Measurements from ENCODE around the gene DLG1.

Gene DLG1

GRCh38 chr3:197008436-197009209 is 289.8 kb downstream of the DLG1 start:
- H3K4me3 ChIP-seq (replicated peaks; ENCODE audit: low read depth, low read length), result no peak overlapping the region
- H3K27me3 ChIP-seq (replicated peaks; ENCODE audit: control insufficient read depth, insufficient read depth, low read length), result no peaks in the 10 kb centered on the region
- no peaks in the 10 kb centered on the region for H3K36me3 ChIP-seq (ENCODE audit: control insufficient read depth, insufficient read depth, low read length)
- TF ChIP-seq CTCF (IDR thresholded peaks at IDR 0.05; ENCODE audit: insufficient read depth, low read length, poor library complexity, severe bottlenecking), result no peak
- DNase-seq (ENCODE audit: extremely low read depth, insufficient read length), result no peak

GRCh38 chr3:197007953-197008352 is 290.5 kb downstream of the DLG1 start:
- DNase-seq (ENCODE audit: extremely low read depth, insufficient read length), result no peak
- H3K27me3 ChIP-seq (replicated peaks; ENCODE audit: control insufficient read depth, insufficient read depth, low read length), result no peaks in the 10 kb centered on the region
- TF ChIP-seq CTCF (IDR thresholded peaks at IDR 0.05; ENCODE audit: insufficient read depth, low read length, poor library complexity, severe bottlenecking), result no peak
- no peak overlapping the region for H3K4me3 ChIP-seq (replicated peaks; ENCODE audit: low read depth, low read length)
- no peaks in the 10 kb centered on the region for H3K36me3 ChIP-seq (ENCODE audit: control insufficient read depth, insufficient read depth, low read length)

- no peaks in the 10 kb centered on the region for H3K27me3 ChIP-seq (replicated peaks; ENCODE audit: control insufficient read depth, insufficient read depth, low read length)
- H3K4me3 ChIP-seq (replicated peaks; ENCODE audit: low read depth, low read length), result no peak overlapping the region
- no peak for DNase-seq (ENCODE audit: extremely low read depth, insufficient read length)
- no peaks in the 10 kb centered on the region for H3K36me3 ChIP-seq (ENCODE audit: control insufficient read depth, insufficient read depth, low read length)
- no peak for TF ChIP-seq CTCF (IDR thresholded peaks at IDR 0.05; ENCODE audit: insufficient read depth, low read length, poor library complexity, severe bottlenecking)
These were observed 291.0 kb downstream of the DLG1 start for GRCh38 chr3:197007296-197007940.

- Histone ChIP-seq H3K36me3 (ENCODE audit: control insufficient read depth, insufficient read depth, low read length) (no peaks in the 10 kb centered on the region), H3K4me3 (replicated peaks; ENCODE audit: low read depth, low read length) (no peak overlapping the region), H3K27me3 (replicated peaks; ENCODE audit: control insufficient read depth, insufficient read depth, low read length) (no peaks in the 10 kb centered on the region)
- no peak for DNase-seq (ENCODE audit: extremely low read depth, insufficient read length)
- no peak for TF ChIP-seq CTCF (IDR thresholded peaks at IDR 0.05; ENCODE audit: insufficient read depth, low read length, poor library complexity, severe bottlenecking)
These were observed 291.6 kb downstream of the DLG1 start for GRCh38 chr3:197006860-197007259.

- no peak for DNase-seq (ENCODE audit: extremely low read depth, insufficient read length)
- Histone ChIP-seq H3K27me3 (replicated peaks; ENCODE audit: control insufficient read depth, insufficient read depth, low read length) (no peaks in the 10 kb centered on the region), H3K4me3 (replicated peaks; ENCODE audit: low read depth, low read length) (no peak overlapping the region), H3K36me3 (ENCODE audit: control insufficient read depth, insufficient read depth, low read length) (no peaks in the 10 kb centered on the region)
- TF ChIP-seq CTCF (IDR thresholded peaks at IDR 0.05; ENCODE audit: insufficient read depth, low read length, poor library complexity, severe bottlenecking), result no peak
These were observed 292.0 kb downstream of the DLG1 start for GRCh38 chr3:197006446-197006845.

Measured in GM06990 (cell line).